IMR-90 (cell line): ENCODE results near the gene SPPL3. TPM values are rescaled to one million over a fixed set of nuclear protein-coding genes. Genes with fewer than 3 reads are reported as not detected.

Experiments
- ATAC-seq: fragments of 200-7000 bp; cut with Tn5 transposase; 2 replicates; pipeline ENCODE4 v1.9.1; 2020; ENCODE audit warnings: low read depth, mild to moderate bottlenecking, moderate library complexity
- BruUV-seq: library from RNA; stranded (reverse); fragments of 400-500 nt; replicated peaks from 2 replicates; lab custom pipeline; 2021; lab: Mats Ljungman, UMichigan
- CTCF ChIA-PET: fragments of 300-600 bp; formaldehyde crosslinking; extraction: SDS; loops from one replicate; lab custom pipeline; 2021; ENCODE audit warnings: antibody characterized with exemption; lab: Yijun Ruan, JAX
- POLR2A ChIA-PET: fragments of 300-600 bp; sonication (Branson Sonifier 250); formaldehyde crosslinking; loops from one replicate; lab custom pipeline; 2022; ENCODE audit warnings: antibody characterized with exemption; ENCODE audit not compliant: unreplicated experiment; lab: Charles Lee
- DNase-seq: peaks from one replicate; pipeline ENCODE4 v3.0.0; 2013
- H2AFZ ChIP-seq: replicated peaks from 2 replicates; pipeline ENCODE3; 2013; ENCODE audit warnings: low read length, mild to moderate bottlenecking; ENCODE audit not compliant: poor library complexity
- H2AK5ac ChIP-seq: 2 replicates; pipeline ENCODE4 v1.6.1; 2013; ENCODE audit warnings: low read depth, low read length, inconsistent platforms
- H2AK9ac ChIP-seq: replicated peaks from 2 replicates; pipeline ENCODE3; 2013; ENCODE audit warnings: mild to moderate bottlenecking, low read depth, low read length, moderate library complexity; ENCODE audit not compliant: poor library complexity
- H2BK120ac ChIP-seq: 2 replicates; pipeline ENCODE4 v1.6.1; 2013; ENCODE audit warnings: low read depth, low read length, inconsistent platforms
- H2BK15ac ChIP-seq: 3 replicates; pipeline ENCODE4 v1.6.1; 2013; ENCODE audit warnings: low read depth, low read length, inconsistent platforms
- H2BK20ac ChIP-seq: 2 replicates; pipeline ENCODE4 v1.6.1; 2013; ENCODE audit warnings: low read depth, mild to moderate bottlenecking, inconsistent platforms, low read length, moderate library complexity
- H2BK5ac ChIP-seq: 2 replicates; pipeline ENCODE4 v1.6.1; 2013; ENCODE audit warnings: mild to moderate bottlenecking, low read depth, low read length, inconsistent platforms; ENCODE audit not compliant: poor library complexity, severe bottlenecking
- H3K14ac ChIP-seq: replicated peaks from 2 replicates; pipeline ENCODE4 v1.6.1; 2013; ENCODE audit warnings: low read depth, low read length, inconsistent platforms
- H3K18ac ChIP-seq: 2 replicates; pipeline ENCODE4 v1.6.1; 2013; ENCODE audit warnings: low read depth, low read length, control low read depth
- H3K23ac ChIP-seq: 2 replicates; pipeline ENCODE4 v1.6.1; 2013; ENCODE audit warnings: low read depth, low read length, inconsistent platforms
- H3K27ac ChIP-seq: 2 replicates; pipeline ENCODE4 v1.5.1; 2013; ENCODE audit warnings: mild to moderate bottlenecking, control low read depth, low read length; ENCODE audit not compliant: insufficient read depth
- H3K27me3 ChIP-seq: 2 replicates; pipeline ENCODE4 v1.6.1; 2013; ENCODE audit warnings: low read length; ENCODE audit not compliant: control insufficient read depth, insufficient read depth
- H3K36me3 ChIP-seq: 2 replicates; pipeline ENCODE4 v1.6.1; 2013; ENCODE audit warnings: low read length, mixed read lengths; ENCODE audit not compliant: control insufficient read depth, insufficient read depth
- H3K4ac ChIP-seq: 2 replicates; pipeline ENCODE4 v1.6.1; 2013; ENCODE audit warnings: low read depth, low read length, inconsistent platforms
- H3K4me1 ChIP-seq: 2 replicates; pipeline ENCODE4 v1.6.1; 2013; ENCODE audit warnings: low read length, mixed read lengths; ENCODE audit not compliant: control insufficient read depth, insufficient read depth
- H3K4me2 ChIP-seq: 2 replicates; pipeline ENCODE4 v1.6.1; 2013; ENCODE audit warnings: low read depth, mild to moderate bottlenecking, control low read depth, low read length, moderate library complexity
- H3K4me3 ChIP-seq: 2 replicates; pipeline ENCODE4 v1.5.1; 2013; ENCODE audit warnings: low read depth, mild to moderate bottlenecking, control low read depth, low read length, moderate library complexity; ENCODE audit not compliant: insufficient read depth
- H3K56ac ChIP-seq: 2 replicates; pipeline ENCODE4 v1.6.1; 2013; ENCODE audit warnings: low read length, inconsistent platforms; ENCODE audit not compliant: insufficient read depth; ENCODE audit errors: extremely low read depth
- H3K79me1 ChIP-seq, 2 experiments: 2 replicates each; pipeline ENCODE4 v1.6.1; 2013; ENCODE audit warnings: low read length in 2 of 2, inconsistent platforms in 1 of 2, low read depth in 1 of 2
- H3K9ac ChIP-seq: 2 replicates; pipeline ENCODE4 v1.6.1; 2013; ENCODE audit warnings: low read depth, low read length, control low read depth
- H3K9me1 ChIP-seq: 2 replicates; pipeline ENCODE4 v1.6.1; 2013; ENCODE audit warnings: low read length, inconsistent platforms; ENCODE audit not compliant: insufficient read depth
- H3K9me3 ChIP-seq: 2 replicates; pipeline ENCODE4 v1.6.1; 2013; ENCODE audit warnings: low read length; ENCODE audit not compliant: control insufficient read depth, insufficient read depth
- H4K20me1 ChIP-seq: 2 replicates; pipeline ENCODE4 v1.6.1; 2013; ENCODE audit warnings: low read length, inconsistent platforms; ENCODE audit not compliant: insufficient read depth
- H4K5ac ChIP-seq: 2 replicates; pipeline ENCODE4 v1.6.1; 2013; ENCODE audit warnings: mild to moderate bottlenecking, low read depth, low read length, control low read depth
- H4K8ac ChIP-seq, 2 experiments: 2 replicates each; pipeline ENCODE4 v1.6.1; 2013; ENCODE audit warnings: low read depth in 2 of 2, low read length in 2 of 2, control low read depth in 1 of 2, inconsistent platforms in 1 of 2
- H4K91ac ChIP-seq: 2 replicates; pipeline ENCODE4 v1.6.1; 2013; ENCODE audit warnings: low read depth, low read length, inconsistent platforms; ENCODE audit not compliant: insufficient read depth
- BHLHE40 ChIP-seq: fragments of 150-350 bp; IDR thresholded peaks from 2 replicates; pipeline ENCODE4 v1.6.1; 2016; ENCODE audit warnings: mild to moderate bottlenecking, low read depth, low read length
- CEBPB ChIP-seq: IDR thresholded peaks from 2 replicates; pipeline ENCODE4 v1.6.1; 2012; ENCODE audit warnings: low read depth, low read length, improper control_type of control experiment
- CHD1 ChIP-seq: IDR thresholded peaks from 2 replicates; pipeline ENCODE4 v1.6.1; 2012; ENCODE audit warnings: low read depth, low read length, improper control_type of control experiment
- CTCF ChIP-seq: conservative IDR thresholded peaks from 2 replicates; pipeline ENCODE4 v1.5.1; 2012; ENCODE audit warnings: mild to moderate bottlenecking, low read depth, low read length, improper control_type of control experiment
- ELK1 ChIP-seq: fragments of 150-350 bp; IDR thresholded peaks from 2 replicates; pipeline ENCODE4 v1.6.1; 2016; ENCODE audit warnings: low read depth, mild to moderate bottlenecking, low read length, moderate library complexity, borderline replicate concordance
- FOS ChIP-seq: fragments of 150-350 bp; IDR thresholded peaks from 2 replicates; pipeline ENCODE4 v1.6.1; 2016; ENCODE audit warnings: low read depth, low read length
- MAFK ChIP-seq: IDR thresholded peaks from 2 replicates; pipeline ENCODE4 v1.6.1; 2012; ENCODE audit warnings: low read depth, low read length, improper control_type of control experiment
- MAZ ChIP-seq: IDR thresholded peaks from 2 replicates; pipeline ENCODE4 v1.6.1; 2012; ENCODE audit warnings: low read depth, mild to moderate bottlenecking, low read length, improper control_type of control experiment, moderate library complexity, borderline replicate concordance
- MXI1 ChIP-seq: IDR thresholded peaks from 2 replicates; pipeline ENCODE4 v1.6.1; 2012; ENCODE audit warnings: low read depth, mild to moderate bottlenecking, low read length, moderate library complexity, borderline replicate concordance
- NFE2L2 ChIP-seq: fragments of 150-350 bp; IDR thresholded peaks from 2 replicates; pipeline ENCODE4 v1.6.1; 2016; ENCODE audit warnings: low read depth, mild to moderate bottlenecking, low read length
- POLR2A ChIP-seq: IDR thresholded peaks from 2 replicates; pipeline ENCODE4 v1.6.1; 2012; ENCODE audit warnings: mild to moderate bottlenecking, low read depth, low read length
- RAD21 ChIP-seq: IDR thresholded peaks from 2 replicates; pipeline ENCODE4 v1.6.1; 2012; ENCODE audit warnings: low read length, improper control_type of control experiment
- RCOR1 ChIP-seq: IDR thresholded peaks from 2 replicates; pipeline ENCODE4 v1.6.1; 2012; ENCODE audit warnings: mild to moderate bottlenecking, low read length, improper control_type of control experiment; ENCODE audit not compliant: insufficient replicate concordance
- RFX5 ChIP-seq: IDR thresholded peaks from 2 replicates; pipeline ENCODE4 v1.8.0; 2012; ENCODE audit warnings: low read depth, mild to moderate bottlenecking, low read length, moderate library complexity
- SMC3 ChIP-seq: fragments of 150-350 bp; IDR thresholded peaks from 2 replicates; pipeline ENCODE4 v1.6.1; 2016; ENCODE audit warnings: low read depth, mild to moderate bottlenecking, antibody characterized with exemption, low read length, moderate library complexity
- USF2 ChIP-seq: fragments of 150-350 bp; IDR thresholded peaks from 2 replicates; pipeline ENCODE4 v1.6.1; 2017; ENCODE audit warnings: mild to moderate bottlenecking, antibody characterized with exemption, low read length, low read depth
- dilution Hi-C: fragments of 300-500 bp; cut with HindIII; formaldehyde crosslinking; loops from one replicate; pipeline ENCODE4 v1.14.3; 2018; ENCODE audit warnings: low sequenced_read_pairs; ENCODE audit not compliant: unreplicated experiment
- in situ Hi-C: fragments of 300-500 bp; cut with MboI; formaldehyde crosslinking; loops from 3 replicates; pipeline ENCODE4 v1.14.3; 2019; ENCODE audit warnings: low sequenced_read_pairs, inconsistent platforms, mixed read lengths
- intact Hi-C: fragments of 100-400 bp; cut with micrococcal nuclease; formaldehyde crosslinking; loops from 2 replicates; pipeline ENCODE4 v1.10.0; 2022
- polyA plus RNA-seq, 3 experiments: library from polyadenylated mRNA; depleted of rRNA; stranded (reverse); fragments of >200 nt; gene quantifications; 2 replicates each; pipeline ENCODE4 v1.2.3, GENCODE V29; 2012; ENCODE audit warnings: low replicate concordance in 1 of 3
- total RNA-seq: library from RNA; depleted of rRNA; stranded (reverse); fragments of >200 nt; gene quantifications from 2 replicates; pipeline ENCODE4 v1.2.3, GENCODE V29; 2012

The SPPL3 gene
- total and polyA plus RNA-seq, 2 of the 4 experiments (the other 2 are of a cell fraction), result 1.6 to 18.0 TPM

- ATAC-seq, result no peak
- ChIA-PET CTCF (no interaction called here), POLR2A (no interaction called here)
- TF ChIP-seq POLR2A (no peak), USF2 (no peak), NFE2L2 (no peak), CHD1 (no peak), CTCF (no peak), ELK1 (no peak), RCOR1 (no peak), RAD21 (no peak), MAZ (no peak), MXI1 (no peak), FOS (no peak), BHLHE40 (no peak), SMC3 (no peak), RFX5 (no peak), MAFK (no peak), CEBPB (no peak)
- no peak overlapping the region for H2BK5ac ChIP-seq
- no peak overlapping the region for H3K18ac ChIP-seq
- H4K20me1 ChIP-seq, result no peaks in the 10 kb centered on the region
- no peaks in the 10 kb centered on the region for H3K79me1 ChIP-seq
- H3K36me3 ChIP-seq, result no peaks in the 10 kb centered on the region
- no peak overlapping the region for H3K56ac ChIP-seq
- H2AK9ac ChIP-seq, result no peak overlapping the region
- no peak overlapping the region for H3K4me3 ChIP-seq
- no peak overlapping the region for H3K4me2 ChIP-seq
- no peak overlapping the region for H3K23ac ChIP-seq
- no peaks in the 10 kb centered on the region for H3K4me1 ChIP-seq
- H3K4ac ChIP-seq, result no peak overlapping the region
- no peak overlapping the region for H2AK5ac ChIP-seq
- DNase-seq, result no peak
- no TSS peak for BruUV-seq
- no peak overlapping the region for H3K9ac ChIP-seq
- H3K27ac ChIP-seq, result no peak overlapping the region
- no peak overlapping the region for H3K14ac ChIP-seq
- H4K91ac ChIP-seq, result no peak overlapping the region
- H4K8ac ChIP-seq, result no peak overlapping the region
- no peak overlapping the region for H2BK120ac ChIP-seq
- intact Hi-C loops (no loop called here), in situ Hi-C loops (no loop called here), dilution Hi-C loops (no loop called here)
- H2BK15ac ChIP-seq, result no peak overlapping the region
- peaks cover 3% of the 10 kb centered on the region; the same call in 1 of the 2 replicates for H3K9me3 ChIP-seq
- H2AFZ ChIP-seq, result no peak overlapping the region
- no peak overlapping the region for H2BK20ac ChIP-seq
- H3K27me3 ChIP-seq, result peaks cover 5% of the 10 kb centered on the region; the same call in 1 of the 2 replicates
- no peaks in the 10 kb centered on the region for H3K9me1 ChIP-seq
- no peak overlapping the region for H4K5ac ChIP-seq
Measured at GRCh38 chr12:120754792-120755191, 149.4 kb downstream of the SPPL3 start.
